Keratinocyte (primary cell): Measurements from ENCODE around the gene ERMAP. TPM values are rescaled to one million over a fixed set of nuclear protein-coding genes. Genes with fewer than 3 reads are reported as not detected.

ENCODE experiments used
- DNase-seq: peaks from one replicate; pipeline ENCODE4 v3.0.0-alpha.2; 2011; ENCODE audit warnings: low read depth, missing footprints, low spot score
- FAIRE-seq: peaks from 2 replicates; lab custom pipeline; 2011; peaks lifted over from hg19 to GRCh38; lab: Jason Lieb, UNC
- H2AFZ ChIP-seq: 2 replicates; pipeline ENCODE4 v1.6.0; 2012; ENCODE audit warnings: low read length, control low read depth, inconsistent platforms; ENCODE audit not compliant: control insufficient read depth
- H3K27ac ChIP-seq: 2 replicates; pipeline ENCODE4 v1.5.1; 2011; ENCODE audit warnings: low read length; ENCODE audit not compliant: control insufficient read depth, insufficient read depth
- H3K27me3 ChIP-seq: 3 replicates; pipeline ENCODE4 v1.6.0; 2011; ENCODE audit warnings: low read length; ENCODE audit not compliant: control insufficient read depth, insufficient read depth; ENCODE audit errors: extremely low read depth
- H3K36me3 ChIP-seq, 2 experiments: 2 replicates in 1 of 2; 3 replicates in 1 of 2; pipeline ENCODE4 v1.5.1; 2011; ENCODE audit warnings: low read length in 2 of 2, mild to moderate bottlenecking in 1 of 2; ENCODE audit not compliant: control insufficient read depth in 2 of 2, insufficient read depth in 2 of 2; ENCODE audit errors: extremely low read depth in 1 of 2
- H3K4me1 ChIP-seq: 3 replicates; pipeline ENCODE4 v1.5.1; 2011; ENCODE audit warnings: low read length; ENCODE audit not compliant: control insufficient read depth, insufficient read depth; ENCODE audit errors: extremely low read depth
- H3K4me2 ChIP-seq: 3 replicates; pipeline ENCODE4 v1.6.0; 2011; ENCODE audit warnings: low read depth, low read length; ENCODE audit not compliant: control insufficient read depth, insufficient read depth; ENCODE audit errors: extremely low read depth
- H3K4me3 ChIP-seq, 3 experiments: fragments of 200-600 bp in 1 of 3; sonication (generic) in 1 of 3; 2 replicates in 2 of 3; 3 replicates in 1 of 3; pipeline ENCODE4 v1.5.1; 2011 to 2016; ENCODE audit warnings: low read length in 3 of 3, mild to moderate bottlenecking in 3 of 3, control low read depth in 2 of 3, inconsistent platforms in 1 of 3, low read depth in 1 of 3, mixed read lengths in 1 of 3, mixed run types in 1 of 3, moderate library complexity in 1 of 3; ENCODE audit not compliant: control insufficient read depth in 2 of 3, insufficient read depth in 2 of 3; ENCODE audit errors: extremely low read depth in 1 of 3
- H3K79me2 ChIP-seq: 2 replicates; pipeline ENCODE4 v1.6.0; 2012; ENCODE audit warnings: low read length; ENCODE audit not compliant: control insufficient read depth, insufficient read depth
- H3K9ac ChIP-seq: 3 replicates; pipeline ENCODE4 v1.6.0; 2011; ENCODE audit warnings: low read length; ENCODE audit not compliant: control insufficient read depth, insufficient read depth; ENCODE audit errors: extremely low read depth
- H3K9me1 ChIP-seq: 3 replicates; pipeline ENCODE4 v1.6.0; 2011; ENCODE audit warnings: low read length; ENCODE audit not compliant: control insufficient read depth, insufficient read depth; ENCODE audit errors: extremely low read depth
- H3K9me3 ChIP-seq: 2 replicates; pipeline ENCODE4 v1.5.1; 2012; ENCODE audit warnings: low read depth, low read length; ENCODE audit not compliant: control insufficient read depth
- H4K20me1 ChIP-seq: 3 replicates; pipeline ENCODE4 v1.6.0; 2011; ENCODE audit warnings: low read length; ENCODE audit not compliant: control insufficient read depth, insufficient read depth; ENCODE audit errors: extremely low read depth
- CTCF ChIP-seq, 3 experiments: IDR thresholded peaks in 1 of 3; conservative IDR thresholded peaks in 1 of 3; optimal IDR thresholded peaks in 1 of 3; 2 replicates in 2 of 3; 3 replicates in 1 of 3; pipeline versions ENCODE3 to v1.5.1; 2011; ENCODE audit warnings: low read length in 3 of 3, mild to moderate bottlenecking in 3 of 3, moderate library complexity in 2 of 3, control low read depth in 1 of 3, inconsistent platforms in 1 of 3; ENCODE audit not compliant: insufficient read depth in 2 of 3; ENCODE audit errors: extremely low read depth in 1 of 3
- EZH2 ChIP-seq: IDR thresholded peaks from one replicate; pipeline ENCODE4 v1.6.1; 2012; ENCODE audit warnings: inconsistent platforms, mild to moderate bottlenecking, low read length, moderate library complexity
- dilution Hi-C: fragments of 300-500 bp; cut with MboI; formaldehyde crosslinking; loops from one replicate; pipeline ENCODE4 v1.7.0; 2020; ENCODE audit warnings: low sequenced_read_pairs; ENCODE audit not compliant: extremely low pct_ligation_motif_present
- polyA plus RNA-seq, 5 experiments: library from polyadenylated mRNA; depleted of rRNA in 3 of 5; stranded (reverse) in 3 of 5; stranded (forward) in 1 of 5; unstranded in 1 of 5; fragments of >200 nt; gene quantifications; 1 replicate in 1 of 5; 2 replicates in 3 of 5; 3 replicates in 1 of 5; pipeline versions ENCODE4 v1.2.1 to v1.2.3, GENCODE V29; 2011 to 2012; ENCODE audit warnings: missing spikeins in 2 of 5, low read depth in 1 of 5, low replicate concordance in 1 of 5

ERMAP gene
- polyA plus RNA-seq, 1 donor (not counting 4 experiments of a cell fraction or from before 2014, with no cell fraction given) = 5.6 TPM

GRCh38 chr1:42783092-42783491 lies 33.8 kb upstream of the ERMAP start:
- Histone ChIP-seq H3K9me3 (no peaks in the 10 kb centered on the region), H3K27me3 (peaks cover 11% of the 10 kb centered on the region), H3K36me3 (peaks cover 1 to 19% of the 10 kb centered on the region in 2 experiments), H3K9me1 (no peaks in the 10 kb centered on the region), H3K79me2 (no peaks in the 10 kb centered on the region), H3K27ac (no peak overlapping the region), H2AFZ (no peak overlapping the region), H3K4me2 (no peak overlapping the region), H4K20me1 (no peaks in the 10 kb centered on the region), H3K4me1 (peaks cover 4% of the 10 kb centered on the region), H3K4me3 (no peak overlapping the region), H3K9ac (no peak overlapping the region)
- DNase-seq = no peak
- TF ChIP-seq EZH2 (no peak), CTCF (optimal IDR thresholded peaks at IDR 0.05 in 1 of 3, IDR thresholded peaks at IDR 0.05 in 1 of 3, conservative IDR thresholded peaks at IDR 0.05 in 1 of 3; ENCODE audit: extremely low read depth in 1 of 3, insufficient read depth in 2 of 3, low read length in 3 of 3) (no peak)
- FAIRE-seq = no peak
- dilution Hi-C loops = no loop called here

- Histone ChIP-seq H3K9me1 (no peaks in the 10 kb centered on the region), H3K9me3 (no peaks in the 10 kb centered on the region), H3K79me2 (no peaks in the 10 kb centered on the region), H4K20me1 (no peaks in the 10 kb centered on the region), H2AFZ (no peak overlapping the region), H3K9ac (no peak overlapping the region), H3K27ac (no peak overlapping the region), H3K4me3 (no peak overlapping the region), H3K4me2 (no peak overlapping the region), H3K36me3 (peaks cover 1 to 13% of the 10 kb centered on the region in 2 experiments), H3K27me3 (peaks cover 11% of the 10 kb centered on the region), H3K4me1 (peaks cover 4% of the 10 kb centered on the region)
- FAIRE-seq (no peak), DNase-seq (no peak)
- TF ChIP-seq CTCF (optimal IDR thresholded peaks at IDR 0.05 in 1 of 3, IDR thresholded peaks at IDR 0.05 in 1 of 3, conservative IDR thresholded peaks at IDR 0.05 in 1 of 3; ENCODE audit: extremely low read depth in 1 of 3, insufficient read depth in 2 of 3, low read length in 3 of 3) (no peak), EZH2 (no peak)
- dilution Hi-C loops = no loop called here
Observed at GRCh38 chr1:42784547-42784945, 32.4 kb upstream of the ERMAP start.
